Measurements from ENCODE around the gene TMA7. TPM values are rescaled to one million over a fixed set of nuclear protein-coding genes. Genes with fewer than 3 reads are reported as not detected.

The TMA7 gene
- total and polyA plus RNA-seq, 10 of the 15 experiments (the other 5 are each of a cell fraction or from before 2014, with no cell fraction given): 319 to 1,760 (median 752) TPM

GRCh38 chr3:48472923-48473616, 33.0 kb downstream of the TMA7 start (continued):
- TF ChIP-seq ZBED1 (IDR thresholded peaks at IDR 0.05; ENCODE audit: borderline replicate concordance) (peak; percentile 53; the same call in 1 of the 2 replicates), CBX3 (IDR thresholded peaks at IDR 0.05; ENCODE audit: borderline replicate concordance, low read depth) (no peak), MLLT1 (IDR thresholded peaks at IDR 0.05) (no peak), BACH1 (IDR thresholded peaks at IDR 0.05; ENCODE audit: borderline replicate concordance) (no peak), EED (IDR thresholded peaks at IDR 0.05; ENCODE audit: low read depth) (peak; percentile 92), SRF (IDR thresholded peaks at IDR 0.05; ENCODE audit: low read depth in 2 of 2, low read length in 2 of 2) (no peak), PAX5 (IDR thresholded peaks at IDR 0.05; ENCODE audit: borderline replicate concordance, low read depth, low read length) (no peak), CTCF (IDR thresholded peaks at IDR 0.05 in 2 of 3, conservative IDR thresholded peaks at IDR 0.05 in 1 of 3; ENCODE audit: control insufficient read depth in 2 of 3, extremely low read depth in 1 of 3, insufficient read depth in 1 of 3, low read depth in 3 of 3, low read length in 3 of 3) (peak; percentile 35 to 55 (median 54); a peak in 5 of 6 replicates), IKZF2 (IDR thresholded peaks at IDR 0.05) (peak; percentile 91 to 92), NFIC (IDR thresholded peaks at IDR 0.05; ENCODE audit: low read depth, low read length) (peak; percentile 54; the same call in 1 of the 2 replicates), GATAD2B (conservative IDR thresholded peaks at IDR 0.05; ENCODE audit: low read depth) (peak; percentile 52; the same call in 1 of the 2 replicates)
- TF ChIP-seq, protein P1, sequence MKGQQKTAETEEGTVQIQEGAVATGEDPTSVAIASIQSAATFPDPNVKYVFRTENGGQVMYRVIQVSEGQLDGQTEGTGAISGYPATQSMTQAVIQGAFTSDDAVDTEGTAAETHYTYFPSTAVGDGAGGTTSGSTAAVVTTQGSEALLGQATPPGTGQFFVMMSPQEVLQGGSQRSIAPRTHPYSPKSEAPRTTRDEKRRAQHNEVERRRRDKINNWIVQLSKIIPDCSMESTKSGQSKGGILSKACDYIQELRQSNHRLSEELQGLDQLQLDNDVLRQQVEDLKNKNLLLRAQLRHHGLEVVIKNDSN (IDR thresholded peaks at IDR 0.05; ENCODE audit: borderline replicate concordance, extremely low read length, insufficient read depth, low read depth, low read length): no peak
- TF ChIP-seq, protein P2, sequence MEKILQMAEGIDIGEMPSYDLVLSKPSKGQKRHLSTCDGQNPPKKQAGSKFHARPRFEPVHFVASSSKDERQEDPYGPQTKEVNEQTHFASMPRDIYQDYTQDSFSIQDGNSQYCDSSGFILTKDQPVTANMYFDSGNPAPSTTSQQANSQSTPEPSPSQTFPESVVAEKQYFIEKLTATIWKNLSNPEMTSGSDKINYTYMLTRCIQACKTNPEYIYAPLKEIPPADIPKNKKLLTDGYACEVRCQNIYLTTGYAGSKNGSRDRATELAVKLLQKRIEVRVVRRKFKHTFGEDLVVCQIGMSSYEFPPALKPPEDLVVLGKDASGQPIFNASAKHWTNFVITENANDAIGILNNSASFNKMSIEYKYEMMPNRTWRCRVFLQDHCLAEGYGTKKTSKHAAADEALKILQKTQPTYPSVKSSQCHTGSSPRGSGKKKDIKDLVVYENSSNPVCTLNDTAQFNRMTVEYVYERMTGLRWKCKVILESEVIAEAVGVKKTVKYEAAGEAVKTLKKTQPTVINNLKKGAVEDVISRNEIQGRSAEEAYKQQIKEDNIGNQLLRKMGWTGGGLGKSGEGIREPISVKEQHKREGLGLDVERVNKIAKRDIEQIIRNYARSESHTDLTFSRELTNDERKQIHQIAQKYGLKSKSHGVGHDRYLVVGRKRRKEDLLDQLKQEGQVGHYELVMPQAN (conservative IDR thresholded peaks at IDR 0.05): peak; percentile 40; the same call in 1 of the 2 replicates
- TF ChIP-seq, protein P3, sequence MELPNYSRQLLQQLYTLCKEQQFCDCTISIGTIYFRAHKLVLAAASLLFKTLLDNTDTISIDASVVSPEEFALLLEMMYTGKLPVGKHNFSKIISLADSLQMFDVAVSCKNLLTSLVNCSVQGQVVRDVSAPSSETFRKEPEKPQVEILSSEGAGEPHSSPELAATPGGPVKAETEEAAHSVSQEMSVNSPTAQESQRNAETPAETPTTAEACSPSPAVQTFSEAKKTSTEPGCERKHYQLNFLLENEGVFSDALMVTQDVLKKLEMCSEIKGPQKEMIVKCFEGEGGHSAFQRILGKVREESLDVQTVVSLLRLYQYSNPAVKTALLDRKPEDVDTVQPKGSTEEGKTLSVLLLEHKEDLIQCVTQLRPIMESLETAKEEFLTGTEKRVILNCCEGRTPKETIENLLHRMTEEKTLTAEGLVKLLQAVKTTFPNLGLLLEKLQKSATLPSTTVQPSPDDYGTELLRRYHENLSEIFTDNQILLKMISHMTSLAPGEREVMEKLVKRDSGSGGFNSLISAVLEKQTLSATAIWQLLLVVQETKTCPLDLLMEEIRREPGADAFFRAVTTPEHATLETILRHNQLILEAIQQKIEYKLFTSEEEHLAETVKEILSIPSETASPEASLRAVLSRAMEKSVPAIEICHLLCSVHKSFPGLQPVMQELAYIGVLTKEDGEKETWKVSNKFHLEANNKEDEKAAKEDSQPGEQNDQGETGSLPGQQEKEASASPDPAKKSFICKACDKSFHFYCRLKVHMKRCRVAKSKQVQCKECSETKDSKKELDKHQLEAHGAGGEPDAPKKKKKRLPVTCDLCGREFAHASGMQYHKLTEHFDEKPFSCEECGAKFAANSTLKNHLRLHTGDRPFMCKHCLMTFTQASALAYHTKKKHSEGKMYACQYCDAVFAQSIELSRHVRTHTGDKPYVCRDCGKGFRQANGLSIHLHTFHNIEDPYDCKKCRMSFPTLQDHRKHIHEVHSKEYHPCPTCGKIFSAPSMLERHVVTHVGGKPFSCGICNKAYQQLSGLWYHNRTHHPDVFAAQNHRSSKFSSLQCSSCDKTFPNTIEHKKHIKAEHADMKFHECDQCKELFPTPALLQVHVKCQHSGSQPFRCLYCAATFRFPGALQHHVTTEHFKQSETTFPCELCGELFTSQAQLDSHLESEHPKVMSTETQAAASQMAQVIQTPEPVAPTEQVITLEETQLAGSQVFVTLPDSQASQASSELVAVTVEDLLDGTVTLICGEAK (IDR thresholded peaks at IDR 0.05; ENCODE audit: borderline replicate concordance): no peak; the same call in 1 of the 2 replicates

All from GM12878 (cell line).